T1000 (cell line): ENCODE measurements around the gene CCDC116.

Source experiments
- DNase-seq: peaks from one replicate; lab custom pipeline; 2025; ENCODE audit warnings: mixed read lengths; lab: John Stamatoyannopoulos, UW

The CCDC116 gene

DNA sequence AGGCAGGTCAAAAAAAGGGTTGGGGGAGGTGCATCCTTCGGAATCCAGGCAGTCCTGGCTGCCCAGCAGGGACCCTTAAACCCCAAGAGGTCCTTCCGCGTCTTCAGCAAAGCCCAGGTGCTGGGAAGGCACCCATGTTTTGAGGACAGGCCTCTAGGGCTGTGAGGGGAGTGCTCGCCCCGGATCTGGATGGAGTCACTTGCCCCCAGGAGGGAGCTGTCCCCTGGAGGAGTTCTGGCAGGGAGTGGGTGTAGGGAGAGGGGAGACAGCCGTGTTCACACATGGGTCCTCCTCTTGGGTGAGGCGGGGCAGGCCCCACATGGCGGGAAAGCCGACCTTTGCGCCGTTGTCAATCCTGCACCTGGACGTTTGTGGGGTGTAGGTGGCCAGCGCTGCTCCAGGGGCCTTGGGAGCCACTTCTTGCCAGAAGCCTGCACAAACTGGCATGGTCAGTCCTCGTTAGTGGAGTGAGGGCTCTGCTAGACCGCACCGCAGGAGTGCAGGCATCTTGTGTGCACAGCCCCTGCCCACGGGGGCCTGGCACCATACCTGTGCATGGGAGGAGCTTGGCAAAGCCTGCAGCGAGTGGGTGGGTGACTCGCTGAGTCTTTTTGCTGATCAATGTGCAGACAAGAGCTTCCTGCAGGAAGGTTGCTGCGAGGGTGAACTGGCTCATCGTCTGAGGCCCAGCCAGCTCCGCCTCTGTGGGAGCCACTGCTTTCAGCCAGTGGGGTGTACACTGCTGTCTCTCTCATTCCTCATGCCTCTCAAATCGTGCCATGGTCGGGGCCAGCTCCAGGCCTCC lies 49.2 kb downstream of the CCDC116 start:
- no peak for DNase-seq

DNA sequence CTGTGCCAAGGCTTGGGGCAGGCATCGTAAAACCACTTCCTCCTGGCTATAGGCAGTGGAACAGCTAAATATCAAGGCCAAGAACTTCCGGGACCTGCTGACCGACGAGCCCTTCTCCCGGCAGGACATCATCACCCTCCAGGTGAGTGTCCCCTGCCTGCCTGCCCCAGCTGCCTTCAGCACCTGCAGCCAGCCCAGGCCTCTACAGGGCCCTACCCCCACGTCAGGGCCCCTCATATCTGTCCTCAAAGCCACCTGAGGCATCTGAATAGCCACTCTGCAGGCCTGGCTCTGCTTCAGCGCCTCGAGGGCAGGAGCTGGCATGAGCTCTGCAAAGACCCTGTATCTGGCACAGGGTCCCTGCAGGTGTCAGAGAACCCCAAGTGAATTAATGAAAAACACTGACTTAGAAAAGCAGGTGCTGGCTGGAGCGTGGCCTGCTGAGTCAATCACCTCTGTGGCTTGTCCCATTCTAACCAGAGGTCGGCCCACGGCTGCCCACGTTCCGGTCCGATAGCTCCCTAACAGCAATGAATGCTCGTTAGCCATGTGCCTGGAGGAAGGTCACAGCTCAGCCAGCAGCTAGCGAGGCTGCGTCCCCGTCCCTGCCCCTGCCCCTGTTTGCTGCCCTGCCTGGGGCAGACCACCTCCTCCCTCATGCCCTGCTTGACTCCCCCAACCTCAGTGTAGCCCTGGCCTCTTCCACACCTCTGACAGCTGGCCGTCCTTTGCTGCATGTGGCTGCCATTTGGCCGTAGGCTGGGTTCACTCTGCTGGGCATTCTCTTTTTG lies 50.0 kb downstream of the CCDC116 start:
- DNase-seq: no peak

DNA sequence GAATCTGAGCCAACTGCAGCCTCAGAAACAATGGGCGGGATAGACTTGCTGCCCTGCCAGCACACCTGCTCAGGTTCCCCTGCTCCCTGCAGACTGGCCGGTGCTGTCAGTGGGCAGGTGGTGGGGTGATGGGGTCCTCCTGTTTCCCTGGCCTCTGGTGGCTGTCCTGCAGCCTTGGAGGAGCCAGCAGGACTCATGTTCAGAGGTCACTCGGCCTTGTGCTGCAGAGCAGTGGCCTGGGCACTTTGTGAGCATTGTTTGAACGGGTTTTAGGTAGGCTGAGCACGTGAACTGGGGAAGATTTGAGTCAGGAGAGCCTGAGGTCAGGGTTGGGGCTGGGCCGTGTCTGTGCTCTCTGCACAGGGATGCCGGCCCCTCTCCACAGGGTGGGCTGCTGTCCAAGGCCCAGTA lies 50.8 kb downstream of the CCDC116 start:
- no peak for DNase-seq

DNA sequence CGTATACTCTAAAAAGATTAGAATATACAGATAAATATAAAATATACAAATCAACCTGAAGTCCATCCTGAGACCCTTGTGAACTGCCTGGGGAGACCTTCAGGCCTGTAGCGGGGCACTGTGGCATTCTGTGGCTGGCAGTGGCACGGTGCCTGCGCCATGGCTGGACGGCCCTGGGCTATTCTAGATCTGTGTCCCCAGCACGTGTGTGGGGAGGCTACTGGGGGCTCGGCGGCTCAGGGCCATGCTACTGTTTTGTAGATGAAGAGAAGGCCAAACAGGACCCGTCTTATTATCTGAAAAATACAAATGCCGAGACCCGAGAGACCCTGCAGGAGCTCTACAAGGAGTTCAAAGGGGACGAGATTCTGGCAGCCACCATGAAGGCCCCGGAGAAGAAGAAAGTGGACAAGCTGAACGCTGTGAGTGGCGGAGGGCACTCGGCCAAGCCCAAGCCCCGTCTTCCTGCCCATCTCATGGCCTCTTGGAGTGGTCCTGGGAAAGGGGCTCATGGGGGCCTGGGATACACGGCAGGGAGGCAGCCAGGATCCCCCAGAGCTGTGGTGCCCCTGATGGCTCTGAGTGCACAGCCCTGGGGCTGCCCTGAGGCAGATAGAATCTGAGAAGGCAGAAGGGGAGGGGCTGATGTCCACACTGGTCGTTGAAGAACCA lies 52.1 kb downstream of the CCDC116 start:
- no peak for DNase-seq

DNA sequence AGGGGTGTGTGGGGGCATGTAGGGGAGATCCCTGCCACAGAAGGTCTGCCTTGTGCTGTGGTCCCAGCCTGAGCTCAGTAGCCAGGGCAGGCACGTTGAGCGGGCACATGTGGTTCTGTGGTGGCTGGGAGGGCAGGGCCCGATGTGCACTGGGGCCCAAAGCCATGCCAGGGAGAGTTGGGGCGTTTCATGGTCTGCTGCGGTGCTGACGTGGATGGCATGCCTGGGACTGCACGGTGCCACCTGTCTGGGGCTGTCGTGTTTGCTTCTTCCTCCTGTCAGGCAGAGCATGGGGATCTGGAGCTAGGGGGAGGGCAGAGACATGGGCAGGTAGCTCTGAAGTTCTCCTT lies 52.6 kb downstream of the CCDC116 start:
- no peak for DNase-seq

DNA sequence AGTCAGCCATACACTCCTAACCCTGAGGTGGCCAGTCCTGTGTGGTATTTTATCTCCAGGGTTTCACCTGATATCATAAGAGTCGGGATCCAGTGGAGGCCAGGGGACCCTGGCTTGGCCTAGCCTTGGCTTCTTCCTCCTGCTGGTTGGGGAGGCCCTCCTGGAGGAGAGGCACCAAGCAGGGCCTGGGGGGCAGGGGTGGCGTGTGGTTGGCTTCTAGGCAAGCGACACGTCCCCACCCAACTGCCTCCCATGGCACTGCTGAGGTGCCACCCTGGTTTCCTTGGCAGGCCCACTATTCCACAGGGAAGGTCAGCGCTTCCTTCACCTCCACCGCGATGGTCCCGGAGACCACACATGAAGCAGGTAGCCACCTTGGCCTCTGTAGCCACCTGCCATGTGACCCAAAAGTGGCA lies 53.6 kb downstream of the CCDC116 start:
- DNase-seq: no peak
